ENCODE results near the gene SNX22.

SNX22 gene

DNA sequence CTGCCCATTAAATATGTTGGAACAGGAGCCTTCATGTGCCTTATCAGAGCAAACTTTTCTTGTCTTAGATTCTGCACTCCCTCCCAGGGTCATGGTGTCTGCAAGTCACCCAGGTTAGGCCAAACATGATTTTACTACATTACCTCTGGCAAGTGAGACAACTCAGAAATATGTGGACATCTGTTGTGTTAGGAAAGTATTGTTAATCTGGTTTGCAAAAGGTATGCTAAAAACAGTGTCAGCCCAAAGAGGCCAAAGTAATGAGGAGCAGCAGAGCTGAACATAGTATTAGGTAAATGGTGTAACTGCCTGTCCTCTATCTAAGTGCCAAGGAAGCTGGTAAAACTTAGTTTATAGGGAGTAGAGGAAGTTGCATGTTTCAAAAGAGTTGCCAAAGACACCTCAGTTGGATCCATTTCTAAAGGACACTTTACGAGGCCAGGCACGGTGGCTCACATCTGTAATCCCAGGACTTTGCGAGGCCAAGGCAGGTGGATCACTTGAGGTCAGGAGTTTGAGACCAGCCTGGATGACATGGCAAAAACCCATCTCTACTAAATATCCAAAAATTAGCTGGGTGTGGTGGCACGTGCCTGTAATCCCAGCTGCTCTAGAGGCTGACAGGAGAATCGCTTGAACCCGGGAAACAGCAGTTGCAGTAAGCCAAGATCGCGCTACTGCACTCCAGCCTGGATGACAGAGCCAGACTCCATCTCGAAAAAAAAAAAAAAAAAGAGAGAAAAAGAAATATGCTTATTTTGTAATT, 33.8 kb downstream of the SNX22 start:
- DNase-seq, result no peak
- in situ Hi-C loops (cut with HindIII; ENCODE audit: low pct_ligation_motif_present, low pct_unique_long_range_greater_than_20kb, low sequenced_read_pairs), result no loop called here

DNA sequence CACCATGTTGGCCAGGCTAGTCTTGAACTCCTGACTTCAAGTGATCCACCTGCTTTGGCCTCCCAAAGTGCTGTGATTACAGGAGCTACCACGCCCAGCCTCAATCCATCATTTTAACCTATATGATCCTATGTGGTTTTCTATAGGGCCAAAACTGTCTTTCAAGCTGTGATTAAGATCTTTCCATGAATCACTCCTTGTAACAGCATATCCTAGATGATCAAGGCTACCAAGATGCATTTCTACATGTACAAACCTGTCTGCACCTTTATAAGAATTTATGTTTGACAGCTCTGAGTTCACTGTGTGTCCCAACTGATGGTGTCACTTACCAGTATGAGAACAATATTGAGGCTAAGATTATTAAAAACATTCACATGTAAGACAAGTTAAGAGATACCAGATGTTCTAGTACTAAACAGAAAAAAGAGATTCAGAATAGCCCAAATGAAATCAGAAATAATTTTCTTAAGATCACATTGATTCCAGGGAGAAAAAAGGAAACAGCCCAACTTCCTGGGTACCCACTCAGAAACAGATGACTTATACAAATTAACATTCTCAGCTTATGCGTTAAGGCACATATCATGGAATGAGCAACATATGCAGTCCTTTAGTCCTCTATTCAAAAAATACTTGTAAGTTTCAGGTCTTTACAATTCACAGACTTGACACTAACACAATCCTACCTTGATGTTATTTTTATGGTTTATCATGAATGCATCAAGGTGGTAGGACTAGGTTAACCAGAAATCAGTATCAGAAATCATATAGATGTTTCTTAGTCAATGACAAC, 36.1 kb downstream of the SNX22 start:
- DNase-seq, result no peak
- in situ Hi-C loops (cut with HindIII; ENCODE audit: low pct_ligation_motif_present, low pct_unique_long_range_greater_than_20kb, low sequenced_read_pairs), result no loop called here

GRCh38 chr15:64191971-64192830, 40.7 kb downstream of the SNX22 start:
- no peak for DNase-seq
- in situ Hi-C loops (cut with HindIII; ENCODE audit: low pct_ligation_motif_present, low pct_unique_long_range_greater_than_20kb, low sequenced_read_pairs), result no loop called here

- no peak for DNase-seq
- in situ Hi-C loops (cut with HindIII; ENCODE audit: low pct_ligation_motif_present, low pct_unique_long_range_greater_than_20kb, low sequenced_read_pairs), result no loop called here
Measured at GRCh38 chr15:64193971-64194370, 42.4 kb downstream of the SNX22 start.

DNA sequence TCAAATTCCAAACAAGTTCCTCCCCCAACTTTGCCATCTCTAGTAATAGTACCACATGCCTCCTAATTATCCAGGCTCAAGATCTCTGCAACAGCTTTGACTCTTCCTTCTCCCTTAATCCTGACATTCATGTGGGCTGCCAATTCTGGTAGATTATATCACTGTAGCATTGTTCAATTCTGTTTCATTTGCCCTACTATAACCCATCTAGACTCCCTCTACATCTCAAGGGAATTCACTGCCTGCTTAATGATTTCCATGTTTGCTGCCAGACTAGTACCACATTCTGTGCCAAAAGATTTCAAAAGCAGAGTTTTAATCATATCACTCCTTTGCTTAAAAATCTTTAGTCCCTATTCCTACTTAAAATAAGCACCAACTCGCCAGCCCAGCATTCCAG, 45.9 kb downstream of the SNX22 start:
- in situ Hi-C loops (cut with HindIII; ENCODE audit: low pct_ligation_motif_present, low pct_unique_long_range_greater_than_20kb, low sequenced_read_pairs), result no loop called here
- DNase-seq, result no peak

DNA sequence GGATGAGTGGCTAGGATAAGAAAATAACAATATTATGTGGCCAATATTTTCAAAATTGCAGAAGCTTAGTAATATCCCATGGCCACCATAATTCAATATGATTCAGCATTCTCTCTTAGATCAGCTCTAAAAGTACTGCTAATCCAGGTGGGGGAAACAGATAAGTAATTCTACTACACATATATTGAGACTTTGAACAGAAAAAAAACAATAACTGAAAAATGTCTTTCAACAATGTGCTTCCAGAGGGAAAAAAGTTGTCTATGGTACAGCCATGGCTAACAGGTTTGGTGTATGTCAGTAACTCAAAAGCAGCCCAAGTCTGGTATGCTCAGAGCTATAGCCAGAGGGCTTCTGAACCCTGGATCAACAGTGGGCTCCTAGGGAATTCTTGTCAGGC, 53.7 kb downstream of the SNX22 start:
- in situ Hi-C loops (cut with HindIII; ENCODE audit: low pct_ligation_motif_present, low pct_unique_long_range_greater_than_20kb, low sequenced_read_pairs), result no loop called here
- DNase-seq, result no peak
